ENCODE measurements around the gene MLPH.

MLPH gene

DNA sequence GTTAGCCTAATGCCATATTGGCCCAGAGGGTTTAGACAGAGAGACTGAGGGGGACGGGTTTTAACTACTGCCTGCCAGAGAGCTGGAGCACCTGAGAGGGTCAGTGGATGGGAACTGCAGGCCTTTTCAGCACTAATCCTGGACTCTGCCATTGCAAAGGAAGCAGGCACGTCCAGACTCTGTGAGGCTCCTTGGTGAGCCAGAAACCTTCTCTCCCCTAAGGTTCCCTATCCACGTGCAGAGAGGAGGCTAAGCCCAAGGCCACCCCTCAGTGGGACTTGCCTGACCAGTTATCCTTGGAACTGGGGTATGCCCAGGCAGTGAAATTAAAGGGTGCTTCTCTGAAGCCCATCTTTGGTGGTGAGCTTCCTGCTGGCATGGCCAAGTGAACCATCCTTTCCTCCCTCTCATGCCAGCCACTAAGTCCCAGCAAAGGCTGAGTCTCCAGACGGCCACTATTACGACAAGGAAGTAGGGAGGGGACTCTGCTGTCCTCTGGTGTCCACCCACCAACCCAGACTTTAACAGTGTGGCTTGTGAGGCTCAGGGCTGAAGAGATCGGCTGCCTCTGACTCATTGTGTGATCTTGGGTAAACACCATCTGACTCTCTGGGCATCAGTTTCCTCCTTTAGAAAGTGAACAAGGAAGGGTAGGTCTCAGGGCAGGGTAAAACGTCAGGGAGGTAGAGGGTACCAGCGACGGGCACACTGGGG, 3.9 kb upstream of the MLPH start:
- Histone ChIP-seq H3K9ac (ENCODE audit: low read length) (no peak overlapping the region), H3K4me1 (ENCODE audit: insufficient read depth, low read length) (peaks cover 32% of the 10 kb centered on the region), H3K27ac (ENCODE audit: low read depth, low read length) (no peak overlapping the region), H3K9me3 (ENCODE audit: low read length) (no peaks in the 10 kb centered on the region), H3K4me3 (ENCODE audit: low read depth in 1 of 2, low read length in 2 of 2) (no peak overlapping the region), H3K36me3 (ENCODE audit: insufficient read depth, low read length) (no peaks in the 10 kb centered on the region), H3K27me3 (ENCODE audit: control insufficient read depth in 1 of 2, insufficient read depth in 2 of 2, low read length in 2 of 2) (peaks cover 7 to 21% of the 10 kb centered on the region in 2 donors)

DNA sequence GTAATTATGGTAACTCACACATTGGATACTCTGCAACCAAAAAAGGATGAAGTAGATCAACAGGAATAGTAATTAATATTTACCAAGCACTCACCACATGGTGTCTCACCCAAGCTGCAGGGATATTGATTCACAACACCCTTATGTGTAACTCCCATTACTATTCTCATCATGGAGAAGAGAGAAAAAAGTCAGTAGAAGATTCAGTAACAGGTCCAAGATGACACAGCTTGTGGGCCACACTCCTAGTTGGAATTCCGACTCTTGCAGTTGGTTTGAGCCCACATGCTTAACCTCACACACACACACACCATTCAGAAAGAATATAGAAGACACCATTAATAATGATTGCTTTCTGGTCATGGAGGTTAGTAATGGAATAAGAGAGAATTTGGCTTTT, 1.7 kb upstream of the MLPH start:
- no peak overlapping the region for H3K27ac ChIP-seq (ENCODE audit: low read depth, low read length)
- H3K4me1 ChIP-seq (ENCODE audit: insufficient read depth, low read length): peaks cover 13% of the 10 kb centered on the region
- no peaks in the 10 kb centered on the region for H3K9me3 ChIP-seq (ENCODE audit: low read length)
- peaks cover 7 to 27% of the 10 kb centered on the region in 2 donors for H3K27me3 ChIP-seq (ENCODE audit: control insufficient read depth in 1 of 2, insufficient read depth in 2 of 2, low read length in 2 of 2)
- no peaks in the 10 kb centered on the region for H3K36me3 ChIP-seq (ENCODE audit: insufficient read depth, low read length)
- no peak overlapping the region for H3K4me3 ChIP-seq (ENCODE audit: low read depth in 1 of 2, low read length in 2 of 2)
- no peak overlapping the region for H3K9ac ChIP-seq (ENCODE audit: low read length)

DNA sequence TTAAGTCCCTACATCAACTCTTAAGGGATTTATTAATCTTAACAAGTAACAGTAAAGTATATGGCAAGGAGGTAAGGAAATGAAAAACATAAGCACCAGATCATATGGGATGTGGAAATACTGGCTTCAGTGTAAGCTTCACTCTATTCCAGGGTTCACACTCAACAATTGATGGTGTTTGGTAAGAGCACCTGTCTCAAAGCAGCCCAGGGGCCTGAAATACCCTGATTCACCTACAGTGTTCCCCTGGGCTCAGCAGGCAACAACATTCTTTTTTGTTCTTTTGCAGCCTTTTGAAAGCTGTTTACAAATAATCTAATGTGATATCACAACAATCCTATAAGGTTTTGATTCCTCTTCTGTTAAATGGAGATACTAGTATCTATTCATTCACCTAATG, 1.2 kb upstream of the MLPH start:
- H3K27me3 ChIP-seq (ENCODE audit: control insufficient read depth in 1 of 2, insufficient read depth in 2 of 2, low read length in 2 of 2): peaks cover 7 to 27% of the 10 kb centered on the region in 2 donors
- no peak overlapping the region for H3K4me3 ChIP-seq (ENCODE audit: low read depth in 1 of 2, low read length in 2 of 2)
- H3K36me3 ChIP-seq (ENCODE audit: insufficient read depth, low read length): no peaks in the 10 kb centered on the region
- H3K9ac ChIP-seq (ENCODE audit: low read length): no peak overlapping the region
- H3K9me3 ChIP-seq (ENCODE audit: low read length): no peaks in the 10 kb centered on the region
- H3K27ac ChIP-seq (ENCODE audit: low read depth, low read length): no peak overlapping the region
- peaks cover 13% of the 10 kb centered on the region for H3K4me1 ChIP-seq (ENCODE audit: insufficient read depth, low read length)

DNA sequence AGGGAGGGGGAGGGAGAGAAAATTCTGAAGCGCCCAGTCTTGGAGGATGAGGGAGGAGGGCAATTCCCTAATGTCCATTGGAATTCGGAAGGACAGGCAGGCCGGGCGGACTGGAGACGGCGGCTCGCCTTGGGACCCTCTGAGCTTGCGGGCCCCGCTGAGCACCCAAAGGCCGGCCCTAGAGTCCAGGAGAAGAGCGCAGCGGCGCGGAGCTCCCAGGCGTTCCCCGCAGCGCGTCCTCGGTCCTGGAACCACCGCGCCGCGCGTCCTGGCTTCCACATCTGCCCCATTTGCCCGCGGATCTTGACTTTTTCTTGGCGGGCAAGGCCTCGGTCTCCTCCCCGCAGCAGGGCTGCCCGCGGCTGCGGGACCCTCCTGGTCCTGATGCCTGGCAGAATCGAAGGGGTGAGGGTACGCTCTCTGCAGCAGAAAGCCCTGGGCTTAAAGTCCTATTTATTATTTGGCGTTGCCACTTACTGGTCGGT, 675 bp upstream of the MLPH start:
- Histone ChIP-seq H3K4me1 (ENCODE audit: insufficient read depth, low read length) (peaks cover 13% of the 10 kb centered on the region), H3K36me3 (ENCODE audit: insufficient read depth, low read length) (no peaks in the 10 kb centered on the region), H3K27ac (ENCODE audit: low read depth, low read length) (no peak overlapping the region), H3K27me3 (ENCODE audit: control insufficient read depth in 1 of 2, insufficient read depth in 2 of 2, low read length in 2 of 2) (peaks cover 7 to 27% of the 10 kb centered on the region in 2 donors), H3K4me3 (ENCODE audit: low read depth in 1 of 2, low read length in 2 of 2) (peak overlapping the region; percentile 41 to 50), H3K9ac (ENCODE audit: low read length) (no peak overlapping the region), H3K9me3 (ENCODE audit: low read length) (peaks cover 3% of the 10 kb centered on the region)

DNA sequence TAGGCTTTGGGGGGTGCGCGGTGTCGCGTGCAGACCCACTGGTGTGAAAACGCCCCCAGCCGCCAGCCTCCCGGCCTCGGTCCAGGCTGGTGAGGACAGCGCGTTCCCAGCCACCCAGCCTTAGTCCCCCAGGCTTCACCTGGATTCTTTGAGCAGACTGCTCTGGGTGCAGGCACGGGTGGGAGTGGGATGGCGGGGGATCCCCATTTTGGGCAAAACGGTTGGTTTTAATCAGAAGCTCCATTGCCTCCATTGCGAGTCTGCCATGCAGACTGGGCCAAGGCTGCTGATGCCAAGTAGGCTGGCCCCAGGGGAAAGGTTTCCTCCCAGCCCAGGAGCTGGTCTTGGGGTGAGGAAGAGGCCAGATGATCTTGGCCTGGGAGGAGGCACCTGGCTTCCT, 445 bp downstream of the MLPH start:
- Histone ChIP-seq H3K27me3 (ENCODE audit: control insufficient read depth in 1 of 2, insufficient read depth in 2 of 2, low read length in 2 of 2) (peaks cover 7 to 27% of the 10 kb centered on the region in 2 donors), H3K27ac (ENCODE audit: low read depth, low read length) (no peak overlapping the region), H3K4me1 (ENCODE audit: insufficient read depth, low read length) (peaks cover 4% of the 10 kb centered on the region), H3K9me3 (ENCODE audit: low read length) (peaks cover 6% of the 10 kb centered on the region), H3K4me3 (ENCODE audit: low read depth in 1 of 2, low read length in 2 of 2) (peak overlapping the region; percentile 41 to 50), H3K36me3 (ENCODE audit: insufficient read depth, low read length) (no peaks in the 10 kb centered on the region), H3K9ac (ENCODE audit: low read length) (no peak overlapping the region)

DNA sequence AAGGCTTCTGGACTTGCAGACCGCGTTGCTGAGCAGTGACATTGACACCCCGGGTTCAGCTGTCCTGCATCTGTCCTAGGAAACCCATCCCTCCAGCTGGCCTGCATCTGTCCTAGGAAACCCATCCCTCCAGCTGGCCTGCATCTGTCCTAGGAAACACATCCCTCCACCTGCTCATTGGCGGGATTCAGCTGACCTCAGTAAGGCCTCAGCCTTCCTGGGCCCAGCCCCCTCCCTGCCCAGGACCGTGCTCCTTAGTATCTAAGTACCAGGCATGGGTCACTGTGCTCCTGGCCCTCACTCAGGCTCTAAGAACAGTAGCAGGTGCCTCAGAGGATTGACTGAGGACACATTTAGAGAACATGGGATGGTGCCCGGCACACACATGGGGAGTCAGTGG, 1.2 kb downstream of the MLPH start:
- no peaks in the 10 kb centered on the region for H3K36me3 ChIP-seq (ENCODE audit: insufficient read depth, low read length)
- no peak overlapping the region for H3K27ac ChIP-seq (ENCODE audit: low read depth, low read length)
- peaks cover 7 to 27% of the 10 kb centered on the region in 2 donors for H3K27me3 ChIP-seq (ENCODE audit: control insufficient read depth in 1 of 2, insufficient read depth in 2 of 2, low read length in 2 of 2)
- no peak overlapping the region for H3K9ac ChIP-seq (ENCODE audit: low read length)
- peaks cover 6% of the 10 kb centered on the region for H3K9me3 ChIP-seq (ENCODE audit: low read length)
- peaks cover 4% of the 10 kb centered on the region for H3K4me1 ChIP-seq (ENCODE audit: insufficient read depth, low read length)
- H3K4me3 ChIP-seq (ENCODE audit: low read depth in 1 of 2, low read length in 2 of 2): no peak overlapping the region

DNA sequence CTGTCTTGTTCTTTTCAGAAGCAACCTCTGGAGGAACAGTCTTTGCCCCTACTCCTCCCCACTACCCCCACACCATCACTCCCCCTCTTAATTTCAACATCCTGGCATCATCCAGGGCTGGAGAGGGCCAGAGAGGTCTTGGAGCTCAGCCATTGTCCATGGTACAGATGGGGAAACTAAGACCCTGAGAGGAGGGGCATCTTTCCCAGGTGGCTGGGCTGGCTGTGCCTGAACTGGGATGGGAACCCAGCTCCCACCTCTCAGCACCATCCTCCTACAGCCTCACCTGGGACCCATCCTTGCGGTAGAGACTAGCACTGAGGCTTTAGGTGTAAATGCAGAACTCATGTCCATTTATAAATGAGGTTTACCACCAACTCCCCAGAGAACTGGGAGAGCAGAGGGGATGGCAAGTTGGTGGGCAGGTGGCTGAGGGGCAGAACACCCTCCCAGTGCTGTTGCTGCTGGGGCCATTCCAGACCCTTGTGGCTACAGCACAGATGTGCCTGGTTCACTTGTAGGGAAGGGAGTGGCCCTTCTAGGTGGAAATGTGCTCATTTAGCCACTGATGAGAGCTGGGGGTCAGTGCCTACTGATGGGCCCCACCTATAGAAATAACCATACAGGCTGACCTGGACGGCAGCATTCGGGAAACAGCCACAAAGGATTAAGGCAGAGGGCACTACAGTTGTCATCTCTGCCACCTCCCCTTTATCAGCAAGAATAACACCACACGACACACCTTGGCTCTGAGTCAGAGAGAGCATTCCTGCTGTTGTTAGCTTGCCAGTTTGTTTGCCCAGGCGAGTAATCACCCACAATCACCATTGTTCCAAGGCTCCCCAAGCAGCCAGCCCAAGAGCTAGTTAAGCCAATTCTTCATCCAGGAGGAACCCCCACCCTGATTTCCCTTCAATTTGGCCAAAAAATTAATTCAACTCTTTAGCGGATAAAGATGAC, 2.1 kb downstream of the MLPH start:
- Histone ChIP-seq H3K36me3 (ENCODE audit: insufficient read depth, low read length) (no peaks in the 10 kb centered on the region), H3K4me3 (ENCODE audit: low read depth in 1 of 2, low read length in 2 of 2) (no peak overlapping the region), H3K9ac (ENCODE audit: low read length) (no peak overlapping the region), H3K27me3 (ENCODE audit: control insufficient read depth in 1 of 2, insufficient read depth in 2 of 2, low read length in 2 of 2) (peaks cover 7 to 27% of the 10 kb centered on the region in 2 donors), H3K4me1 (ENCODE audit: insufficient read depth, low read length) (peaks cover 4% of the 10 kb centered on the region), H3K9me3 (ENCODE audit: low read length) (peaks cover 6% of the 10 kb centered on the region), H3K27ac (ENCODE audit: low read depth, low read length) (no peak overlapping the region)

DNA sequence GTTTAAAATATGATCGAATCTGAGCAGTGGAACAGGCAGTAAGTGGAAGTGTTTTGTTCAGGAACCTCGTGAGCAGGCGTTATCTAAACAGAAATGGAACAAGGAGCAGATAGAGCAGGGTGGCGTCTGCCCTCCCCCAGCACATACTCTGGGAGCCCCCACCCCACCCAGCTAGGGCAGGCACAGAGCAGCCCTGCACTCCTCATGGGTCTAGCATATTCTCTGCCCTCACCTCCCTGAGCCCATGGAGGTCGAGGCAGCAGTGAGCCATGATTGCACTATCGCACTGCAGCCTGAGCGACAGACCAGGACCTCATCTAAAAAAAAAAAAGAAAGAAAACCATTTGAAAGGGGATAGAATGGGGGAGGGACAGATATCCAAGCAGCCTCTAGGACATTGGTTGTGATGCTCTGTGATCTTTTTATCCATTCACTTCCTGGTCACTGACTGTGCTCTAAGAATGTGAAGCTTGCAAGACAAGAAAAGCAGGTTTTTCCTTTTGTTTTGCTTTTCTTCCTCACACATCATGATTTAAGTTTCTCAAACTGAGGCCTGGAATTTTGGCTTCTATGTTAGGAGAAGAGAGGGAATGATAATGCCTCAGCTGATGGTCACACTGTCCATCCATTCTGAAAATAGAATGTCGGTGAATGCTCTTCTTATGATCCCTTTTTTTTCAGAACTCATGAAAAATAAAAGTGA, 3.1 kb downstream of the MLPH start:
- peaks cover 4% of the 10 kb centered on the region for H3K4me1 ChIP-seq (ENCODE audit: insufficient read depth, low read length)
- H3K27me3 ChIP-seq (ENCODE audit: control insufficient read depth in 1 of 2, insufficient read depth in 2 of 2, low read length in 2 of 2): peaks cover 7 to 27% of the 10 kb centered on the region in 2 donors
- no peak overlapping the region for H3K4me3 ChIP-seq (ENCODE audit: low read depth in 1 of 2, low read length in 2 of 2)
- no peak overlapping the region for H3K9ac ChIP-seq (ENCODE audit: low read length)
- H3K9me3 ChIP-seq (ENCODE audit: low read length): peaks cover 6% of the 10 kb centered on the region
- no peaks in the 10 kb centered on the region for H3K36me3 ChIP-seq (ENCODE audit: insufficient read depth, low read length)
- H3K27ac ChIP-seq (ENCODE audit: low read depth, low read length): no peak overlapping the region

DNA sequence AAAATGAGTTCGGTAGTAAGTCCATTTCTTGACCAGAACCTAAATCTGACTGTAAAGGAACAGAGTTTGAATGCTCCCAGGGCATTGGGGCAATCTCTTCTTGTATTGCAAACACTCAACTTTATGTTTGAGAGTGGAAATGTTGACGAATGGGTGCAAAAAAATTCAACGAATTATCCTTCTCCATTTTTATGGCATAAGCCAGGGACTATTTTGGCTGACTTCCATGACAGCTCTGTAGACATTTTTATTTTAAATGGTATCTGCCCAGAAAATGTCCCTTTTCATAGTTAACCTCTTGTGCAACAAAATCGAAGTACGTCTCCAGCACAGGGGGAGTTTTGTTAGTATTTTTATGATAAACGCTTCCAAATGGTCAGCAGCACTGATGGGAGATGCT, 3.7 kb downstream of the MLPH start:
- Histone ChIP-seq H3K4me1 (ENCODE audit: insufficient read depth, low read length) (peaks cover 4% of the 10 kb centered on the region), H3K9me3 (ENCODE audit: low read length) (peaks cover 6% of the 10 kb centered on the region), H3K4me3 (ENCODE audit: low read depth in 1 of 2, low read length in 2 of 2) (no peak overlapping the region), H3K9ac (ENCODE audit: low read length) (no peak overlapping the region), H3K27me3 (ENCODE audit: control insufficient read depth in 1 of 2, insufficient read depth in 2 of 2, low read length in 2 of 2) (peaks cover 7 to 27% of the 10 kb centered on the region in 2 donors), H3K27ac (ENCODE audit: low read depth, low read length) (no peak overlapping the region), H3K36me3 (ENCODE audit: insufficient read depth, low read length) (no peaks in the 10 kb centered on the region)

DNA sequence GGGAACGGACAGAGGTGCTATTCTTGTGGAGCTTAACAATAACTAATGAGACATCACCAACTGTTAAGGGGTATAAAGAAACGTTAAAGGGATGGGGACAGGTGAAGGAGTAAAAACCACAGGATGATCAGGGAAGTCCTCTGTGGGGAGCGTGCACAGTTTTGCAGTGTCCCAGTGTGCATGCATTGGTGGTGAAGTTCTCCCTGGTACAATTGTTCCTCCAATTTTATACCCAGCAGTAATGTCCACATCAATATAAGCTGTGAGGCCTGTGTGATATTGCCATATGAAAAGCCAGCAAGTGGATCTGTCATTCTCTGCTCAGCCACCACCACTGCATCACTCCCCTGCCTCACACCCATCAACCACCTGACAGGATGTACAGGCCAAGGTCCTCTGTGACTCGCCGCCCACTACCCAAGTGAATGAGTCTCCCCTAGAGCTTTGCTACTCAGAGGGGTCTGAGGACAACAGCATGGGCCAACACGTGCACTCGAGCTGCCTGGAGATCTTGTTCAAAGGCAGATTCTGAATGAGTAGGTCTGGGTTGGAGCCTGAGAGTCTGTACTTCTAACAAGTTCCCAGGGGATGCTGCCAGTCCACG, 4.6 kb downstream of the MLPH start:
- H3K4me3 ChIP-seq (ENCODE audit: low read depth in 1 of 2, low read length in 2 of 2): no peak overlapping the region
- H3K9me3 ChIP-seq (ENCODE audit: low read length): peaks cover 6% of the 10 kb centered on the region
- no peak overlapping the region for H3K9ac ChIP-seq (ENCODE audit: low read length)
- peaks cover 7 to 20% of the 10 kb centered on the region in 2 donors for H3K27me3 ChIP-seq (ENCODE audit: control insufficient read depth in 1 of 2, insufficient read depth in 2 of 2, low read length in 2 of 2)
- H3K27ac ChIP-seq (ENCODE audit: low read depth, low read length): no peak overlapping the region
- H3K4me1 ChIP-seq (ENCODE audit: insufficient read depth, low read length): peaks cover 2% of the 10 kb centered on the region
- no peaks in the 10 kb centered on the region for H3K36me3 ChIP-seq (ENCODE audit: insufficient read depth, low read length)

All from muscle layer of colon (tissue), 2 donors.